HG02938 (cell line): ENCODE data around the gene NXPH2.
"Not testable (repeated sequence)": the region's sequence is repeated elsewhere in the genome, so short reads cannot be mapped to it uniquely, and the experiment has no call there.

Source experiments
- ATAC-seq: cut with Tn5 transposase; IDR thresholded peaks from one replicate; pipeline ENCODE4 v1.9.1; 2021; ENCODE audit warnings: mild to moderate bottlenecking, moderate library complexity; ENCODE audit not compliant: unreplicated experiment

NXPH2 gene

DNA sequence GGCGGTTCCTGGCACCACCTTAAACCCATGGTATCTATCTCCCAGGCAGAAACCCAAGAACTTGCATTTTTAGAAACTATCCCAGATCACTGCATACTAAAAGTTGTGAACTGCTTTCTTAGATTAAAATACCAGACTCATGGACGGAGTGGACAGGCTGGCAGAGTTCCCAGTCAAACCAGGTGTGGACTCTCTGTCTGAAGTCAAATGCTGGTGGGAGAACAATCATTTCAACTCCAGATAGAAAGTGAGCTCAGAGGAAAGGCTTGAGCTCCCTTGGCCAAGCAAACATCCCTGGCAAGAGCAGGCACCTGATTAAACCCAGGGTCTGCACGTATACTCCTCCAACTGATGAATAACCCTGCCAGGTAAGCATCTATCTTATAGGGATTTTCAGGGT, 19.5 kb downstream of the NXPH2 start:
- no peak for ATAC-seq

DNA sequence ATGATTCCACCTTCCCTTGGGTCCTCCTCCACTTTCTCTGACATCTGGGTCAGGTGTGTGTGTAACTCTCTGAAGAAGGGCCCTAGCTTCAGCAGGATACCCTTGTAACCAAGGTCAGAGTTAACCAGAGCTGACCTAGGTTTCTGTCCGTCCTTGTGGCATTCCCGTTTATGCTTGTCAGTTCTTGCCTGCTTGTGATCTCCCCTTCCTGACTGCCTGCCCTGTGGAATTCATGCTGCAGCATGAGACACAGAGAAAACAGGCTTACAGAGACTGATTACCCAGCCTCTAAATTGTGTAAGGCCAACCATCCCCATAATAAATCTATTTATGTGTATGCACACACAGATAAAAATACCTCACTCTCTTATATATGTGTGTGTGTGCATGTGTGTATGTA, 22.8 kb downstream of the NXPH2 start:
- no peak for ATAC-seq

DNA sequence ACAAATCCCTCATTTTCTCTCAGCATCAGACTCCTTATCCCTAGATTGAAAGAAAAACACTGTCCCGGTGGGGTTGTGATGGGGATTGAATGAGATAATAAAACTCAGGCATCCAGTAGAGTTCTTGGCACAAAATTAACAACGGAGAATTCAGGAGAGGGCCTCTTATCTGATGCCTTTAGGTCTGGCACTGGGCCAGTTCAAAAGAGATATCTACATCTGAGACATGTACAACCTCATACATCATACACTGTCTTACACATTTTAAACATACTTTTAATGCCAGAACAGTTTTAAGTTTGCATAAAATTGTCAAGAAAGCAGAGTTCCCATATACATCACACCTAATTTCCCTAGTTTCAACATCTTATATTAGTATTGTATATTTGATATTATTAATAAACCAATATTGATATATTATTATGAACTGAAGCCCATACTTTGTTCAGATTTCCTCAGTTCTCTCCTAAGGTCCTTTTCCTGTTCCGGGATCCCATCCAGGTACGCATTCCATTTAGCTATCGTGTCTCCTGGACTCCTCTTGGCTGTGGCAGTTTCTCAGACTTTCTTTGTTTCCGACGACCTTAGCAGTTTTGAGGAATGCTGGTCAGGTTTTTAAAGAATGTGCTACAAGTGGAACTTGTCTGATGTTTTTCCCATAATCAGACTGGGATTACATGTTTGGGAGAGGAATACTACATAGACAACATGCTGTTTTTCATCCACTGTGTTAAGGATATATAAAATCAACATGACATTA, 27.8 kb downstream of the NXPH2 start:
- ATAC-seq: no peak

DNA sequence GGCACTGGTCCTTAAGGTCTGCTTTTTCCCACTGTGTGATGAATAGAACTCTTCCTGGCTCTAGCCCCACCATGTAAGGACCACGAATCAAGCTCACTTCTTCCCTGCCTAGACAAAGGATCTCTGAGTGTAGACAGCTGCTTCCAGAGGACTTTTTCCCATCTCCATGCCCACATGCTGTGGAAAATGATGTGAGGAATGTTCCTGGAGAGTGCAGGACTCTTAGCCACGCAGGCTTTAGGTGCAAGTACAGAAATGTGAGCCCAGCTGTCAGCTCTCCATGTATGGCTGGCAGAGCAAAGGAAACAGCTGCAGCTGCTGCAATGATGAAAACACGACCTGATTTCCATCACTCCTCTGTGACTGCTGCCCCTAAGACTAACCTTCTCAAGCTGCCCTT, 35.5 kb downstream of the NXPH2 start:
- no peak for ATAC-seq

DNA sequence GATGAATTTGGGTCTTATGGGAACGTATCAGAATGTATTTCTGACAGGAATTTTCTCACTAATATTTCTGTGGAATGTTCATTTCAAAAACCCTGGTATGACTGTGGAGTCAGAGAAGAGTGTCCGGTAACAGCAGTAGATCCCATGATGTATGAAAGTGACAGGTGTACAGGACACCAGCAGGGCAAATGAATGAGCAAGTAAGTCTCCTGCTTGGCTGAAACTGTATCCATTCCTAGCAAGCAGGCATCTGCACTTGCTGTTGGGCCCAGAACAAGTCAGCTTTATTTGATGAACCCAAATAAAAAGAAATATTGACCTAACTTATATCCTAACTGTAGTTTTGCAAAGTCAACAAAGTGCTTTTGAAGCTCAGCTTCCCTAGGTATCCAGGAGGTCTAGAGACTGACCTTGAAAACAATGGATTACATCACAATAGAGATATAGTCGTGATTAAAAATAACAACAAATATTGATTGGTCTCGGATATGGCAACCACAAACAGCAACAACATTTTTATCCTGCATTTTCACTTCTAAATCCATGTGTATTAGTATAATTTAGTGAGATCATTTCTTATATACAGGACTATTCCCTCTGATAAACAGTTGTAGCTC, 37.6 kb downstream of the NXPH2 start:
- no peak for ATAC-seq

DNA sequence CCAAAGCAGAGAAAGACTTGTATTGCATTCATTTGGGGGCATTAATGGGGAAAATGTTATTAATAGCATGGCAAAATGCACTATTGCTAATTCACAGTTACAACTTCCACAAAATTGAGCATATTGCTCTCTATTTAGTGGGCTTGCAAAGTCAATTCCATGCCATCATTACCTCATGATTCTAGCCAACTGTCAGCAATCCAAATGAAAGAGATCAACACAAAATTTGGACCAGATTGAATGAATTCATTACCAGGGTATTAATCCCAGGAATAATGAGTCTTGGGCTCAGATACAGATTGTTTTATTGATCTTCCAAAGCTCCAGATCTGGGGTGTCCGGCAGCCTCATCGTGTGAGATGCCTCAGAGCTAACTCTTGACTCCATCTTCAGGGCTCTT, 38.3 kb downstream of the NXPH2 start:
- ATAC-seq: no peak

DNA sequence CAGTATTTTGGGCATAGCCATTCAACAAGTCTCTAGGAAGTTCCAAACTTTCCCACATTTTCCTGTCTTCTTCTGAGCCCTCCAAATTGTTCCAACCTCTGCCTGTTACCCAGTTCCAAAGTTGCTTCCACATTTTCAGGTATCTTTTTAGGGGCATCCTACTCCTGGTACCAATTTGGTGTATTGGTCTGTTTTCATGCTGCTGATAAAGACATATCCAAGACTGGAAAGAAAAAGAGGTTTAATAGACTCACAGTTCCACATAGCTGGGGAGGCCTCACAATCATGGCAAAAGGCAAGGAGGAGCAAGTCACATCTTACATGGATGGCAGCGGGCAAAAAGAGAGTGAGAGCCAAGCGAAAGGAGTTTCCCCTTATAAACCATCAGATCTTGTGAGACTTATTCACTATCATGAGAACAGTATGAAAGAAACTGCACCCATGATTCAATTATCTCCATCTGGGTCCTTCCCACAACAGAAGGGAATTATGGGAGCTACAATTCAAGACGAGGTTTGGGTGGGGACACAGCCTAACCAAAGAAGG, 43.1 kb downstream of the NXPH2 start:
- not testable (repeated sequence) for ATAC-seq

DNA sequence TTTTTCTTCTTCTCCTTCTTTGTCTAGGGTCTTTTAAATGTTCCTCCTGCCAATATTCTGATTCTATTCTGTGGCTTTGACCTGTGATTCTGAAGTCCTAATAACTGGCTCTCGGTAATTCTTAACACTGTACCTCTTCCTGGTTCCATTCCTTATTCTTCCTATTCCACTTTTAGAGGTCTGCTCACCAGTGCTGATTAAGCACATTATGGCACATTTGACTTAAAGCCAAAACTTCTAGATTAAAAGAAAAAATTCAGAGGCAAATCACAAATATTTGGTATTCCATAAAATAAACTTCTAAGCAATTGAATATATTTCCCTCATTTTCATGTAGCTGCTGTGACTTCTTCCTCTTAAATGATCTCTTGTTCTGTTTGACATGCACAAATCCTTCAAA, 47.5 kb downstream of the NXPH2 start:
- ATAC-seq: no peak

DNA sequence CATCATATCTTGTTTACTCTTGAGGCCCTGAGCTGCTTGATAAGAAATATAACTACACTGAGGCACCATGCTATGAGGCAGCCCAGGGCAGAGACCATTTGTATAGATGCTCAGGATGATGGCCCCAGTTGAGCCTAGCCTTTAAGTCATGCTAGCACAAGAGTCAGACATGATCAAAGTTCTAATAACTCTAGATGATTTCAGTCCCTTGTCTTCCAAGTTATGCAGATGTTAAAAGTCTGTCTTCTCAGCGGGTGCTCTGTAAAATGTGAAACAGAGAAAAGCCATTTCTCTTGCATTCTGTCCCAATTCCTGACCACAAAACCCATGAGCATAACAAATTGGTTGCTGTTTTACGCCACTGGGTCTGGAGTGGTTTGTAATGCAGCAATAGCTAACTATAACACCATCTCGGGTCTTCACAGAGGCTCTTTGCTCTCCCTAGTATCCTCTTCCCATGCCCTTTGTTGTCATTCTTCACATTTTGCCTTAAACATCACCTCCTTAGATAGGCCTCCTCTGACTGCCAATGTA, 49.6 kb downstream of the NXPH2 start:
- ATAC-seq: peak; percentile 79

DNA sequence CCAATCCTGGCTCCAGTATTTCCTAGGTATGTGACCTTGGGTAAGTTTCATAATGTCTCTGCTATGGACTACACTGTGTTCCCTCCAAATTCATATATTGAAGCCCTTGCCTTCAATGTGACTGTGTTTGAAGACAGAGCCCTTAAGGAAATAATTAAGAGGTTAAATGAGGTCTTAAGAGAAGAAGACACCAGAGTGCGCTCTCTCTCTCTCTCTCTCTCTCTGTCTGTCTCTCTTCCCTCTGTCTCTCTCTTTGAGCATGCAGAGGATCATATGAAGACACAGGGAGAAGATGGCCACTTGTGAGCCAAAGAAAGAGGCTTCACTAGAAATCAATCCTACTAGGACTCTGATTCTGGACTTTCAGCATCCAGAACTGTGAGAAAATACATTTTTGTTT, 52.2 kb downstream of the NXPH2 start:
- ATAC-seq: no peak

DNA sequence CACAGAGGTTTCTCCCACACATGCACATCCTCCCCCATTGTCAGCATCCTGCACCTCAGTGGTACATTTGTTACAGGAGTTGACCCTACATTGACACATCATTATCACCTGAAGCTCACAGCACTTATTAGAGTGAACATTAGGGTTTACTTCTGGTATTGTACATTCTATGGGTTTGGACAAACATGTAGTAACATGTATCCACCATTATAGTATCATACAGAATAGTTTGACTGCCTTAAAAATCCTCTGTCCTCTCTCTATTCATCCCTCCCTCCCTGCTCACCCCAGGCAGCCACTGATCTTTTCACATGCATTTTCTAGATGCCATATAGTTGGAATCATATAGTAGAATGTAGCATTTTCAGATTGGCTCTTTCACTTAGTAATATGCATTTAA, 53.5 kb downstream of the NXPH2 start:
- ATAC-seq: no peak

DNA sequence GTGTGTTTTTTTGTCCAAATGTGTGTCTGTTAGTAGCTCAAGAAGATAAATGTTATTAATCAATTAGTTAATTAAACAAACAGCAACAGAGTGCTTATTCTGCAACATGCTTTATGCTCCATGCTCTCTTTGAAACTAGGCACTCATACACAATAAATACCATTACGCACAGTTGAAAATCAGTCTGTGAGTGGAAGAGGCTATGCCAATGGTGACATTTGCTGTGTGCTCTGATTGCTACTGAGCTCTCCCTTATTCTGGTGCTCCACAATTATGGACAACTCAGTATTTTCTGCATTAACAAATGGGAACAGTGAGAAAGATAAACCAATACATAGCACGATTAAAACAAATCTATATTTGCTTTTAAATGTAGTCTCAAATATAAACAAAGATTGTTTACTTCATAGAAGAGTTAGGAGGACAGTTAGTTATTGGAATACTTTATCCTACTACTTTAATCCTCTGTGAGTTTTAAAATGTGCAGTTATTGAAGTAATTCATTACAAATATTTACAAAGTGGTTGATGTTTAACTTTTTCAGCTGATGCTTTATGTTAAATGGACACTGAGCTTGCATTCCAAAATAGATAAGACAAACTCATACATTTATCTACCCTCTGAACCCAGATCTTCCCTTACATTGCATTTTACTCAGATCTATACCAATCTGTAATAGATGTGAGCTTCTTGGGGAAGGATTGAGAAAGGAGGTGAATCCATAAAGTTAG, 55.3 kb downstream of the NXPH2 start:
- ATAC-seq: no peak

DNA sequence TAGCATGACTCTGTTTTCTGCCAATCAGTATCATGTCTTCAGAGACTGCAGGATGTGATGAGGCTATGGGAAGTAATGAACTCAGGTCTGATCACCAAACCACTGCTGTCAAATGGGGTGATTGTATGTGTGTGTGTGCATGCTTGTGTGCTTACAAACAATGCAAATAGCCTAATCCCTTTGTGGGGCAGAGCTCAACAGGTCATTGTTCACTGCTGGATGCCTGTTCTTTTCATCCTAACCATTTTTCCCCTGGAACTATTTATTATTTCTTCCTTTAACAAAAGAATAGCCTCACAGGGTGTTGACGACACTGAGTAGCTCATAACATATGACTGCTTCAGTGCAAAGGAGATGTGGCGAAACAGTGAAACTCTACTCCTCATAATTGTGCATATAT, 55.9 kb downstream of the NXPH2 start:
- no peak for ATAC-seq

DNA sequence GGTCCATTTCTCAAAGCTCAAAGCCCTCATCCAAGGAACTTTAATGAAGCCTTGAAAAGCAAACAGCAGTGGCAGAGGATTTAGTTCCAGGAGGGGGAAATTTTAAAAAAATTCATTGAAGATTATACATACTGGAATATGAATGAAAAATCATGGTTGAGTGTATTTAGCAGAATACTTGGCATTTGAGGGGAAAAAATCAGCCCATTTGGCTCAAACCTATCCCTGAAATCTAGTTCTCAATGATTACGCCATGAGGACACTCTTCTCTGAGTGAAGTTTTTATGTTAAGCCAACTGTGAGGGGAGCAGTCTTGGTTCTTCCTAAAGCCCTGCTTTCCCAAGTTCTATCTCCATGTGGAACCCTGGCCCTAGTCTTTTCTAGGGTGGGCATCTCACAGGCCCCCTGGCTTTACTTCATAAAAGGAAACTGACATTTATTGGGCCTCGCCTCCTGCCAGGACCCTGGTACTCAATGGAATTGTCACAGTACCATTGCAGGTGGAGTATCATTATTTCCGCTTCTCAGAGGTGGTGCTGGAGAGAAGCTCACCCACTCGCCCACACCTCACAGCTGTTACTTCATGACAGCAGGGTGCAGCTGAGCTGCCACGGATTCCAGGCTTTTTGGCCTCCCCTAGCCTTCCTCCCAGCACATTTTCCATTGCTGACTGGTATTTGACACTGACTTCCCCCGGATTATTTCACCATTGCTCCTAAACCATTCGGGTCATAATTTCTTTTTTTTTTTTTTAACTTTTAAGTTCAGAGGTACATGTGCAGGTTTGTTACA, 56.8 kb downstream of the NXPH2 start:
- ATAC-seq: no peak

DNA sequence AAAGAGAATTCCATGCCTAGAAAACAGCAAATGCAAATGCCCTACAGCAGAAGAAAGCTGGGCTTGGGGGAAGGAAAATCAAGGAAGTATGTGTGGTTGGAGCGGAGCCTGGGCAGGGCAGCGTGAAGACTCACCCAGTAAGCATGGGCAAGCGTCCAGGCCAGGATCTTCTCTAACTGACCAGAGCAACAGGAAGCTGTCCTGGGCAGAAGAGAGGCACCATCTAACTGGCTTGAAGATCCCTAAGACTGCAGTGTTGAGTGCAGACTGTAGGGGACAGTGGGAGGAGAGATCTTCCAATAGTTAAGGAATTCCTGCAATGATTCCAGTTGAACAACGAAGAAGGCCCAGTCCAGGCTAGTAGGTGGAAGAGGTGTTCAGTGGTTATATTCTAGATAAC, 57.9 kb downstream of the NXPH2 start:
- no peak for ATAC-seq

DNA sequence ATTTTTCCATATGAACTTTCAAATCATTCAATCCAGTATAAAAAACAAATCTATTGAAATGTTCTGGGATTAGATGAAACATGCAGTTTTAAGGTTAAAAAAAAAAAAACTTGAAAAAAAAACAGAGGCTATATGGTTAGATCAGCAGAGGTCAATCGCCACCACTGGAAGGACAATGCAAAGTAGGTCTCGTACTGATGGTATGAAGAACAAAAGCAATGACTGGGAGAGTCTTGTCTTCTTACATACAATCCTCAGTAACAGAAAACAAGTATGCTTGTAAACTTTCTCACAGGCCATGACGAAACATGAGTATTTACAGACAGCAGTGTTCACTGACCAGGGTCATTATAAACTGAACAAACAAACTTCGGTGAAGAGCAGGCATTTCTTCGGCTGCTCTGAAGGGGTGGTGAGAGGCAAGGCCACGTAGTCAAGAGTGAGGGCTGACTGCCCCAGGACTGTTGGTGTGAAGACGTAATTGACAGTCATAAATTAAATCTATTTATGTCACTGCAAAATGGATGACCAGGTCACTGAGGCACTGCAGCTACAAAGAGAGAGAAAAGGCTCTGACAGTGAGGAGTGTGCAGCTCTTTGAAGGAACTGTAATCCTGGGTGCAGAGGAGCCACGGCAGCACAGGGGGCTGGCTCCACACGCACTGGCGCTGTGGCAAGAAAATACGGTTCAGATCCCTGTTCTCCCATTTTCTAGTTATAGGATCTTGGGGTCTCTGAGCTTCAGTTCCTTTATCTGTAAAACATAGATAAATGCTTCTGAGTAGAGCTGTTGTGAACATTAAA, 60.0 kb downstream of the NXPH2 start:
- no peak for ATAC-seq

DNA sequence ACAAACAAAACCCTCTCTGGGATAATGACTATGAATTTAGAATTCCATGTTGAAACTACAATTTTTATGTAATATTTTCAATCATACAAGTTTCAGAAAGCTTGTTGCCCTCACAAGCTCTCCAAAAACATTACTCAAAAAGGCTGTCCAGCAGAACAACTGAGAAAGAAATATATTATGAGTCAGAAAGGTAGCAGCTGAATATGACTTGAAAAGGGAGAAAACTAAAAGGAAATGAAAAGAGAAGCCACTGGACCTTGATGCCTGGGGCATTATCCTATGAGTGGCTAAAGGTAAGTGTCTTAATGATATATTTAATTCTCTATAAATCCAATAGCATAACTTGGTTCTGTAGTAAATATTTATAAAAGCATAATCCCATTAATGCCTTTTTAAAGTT, 61.8 kb downstream of the NXPH2 start:
- ATAC-seq: peak; percentile 64

DNA sequence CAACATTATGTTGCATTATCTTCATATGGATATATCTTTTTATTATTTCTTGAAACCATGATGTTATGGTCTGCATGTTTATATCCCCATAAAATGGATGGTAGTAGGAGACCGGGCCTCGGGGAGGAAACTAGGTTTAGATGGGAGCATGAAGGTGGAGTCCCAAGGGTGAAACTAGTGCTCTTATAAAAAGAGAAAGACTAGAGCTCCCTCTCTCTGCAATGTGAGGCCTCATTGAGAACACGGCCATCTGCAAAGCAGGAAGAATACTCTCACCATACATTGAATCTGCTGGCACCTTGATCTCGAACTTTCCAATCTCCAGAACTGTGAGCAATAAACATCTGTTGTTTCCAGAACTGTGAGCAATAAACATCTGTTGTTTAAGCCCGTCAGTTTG, 64.0 kb downstream of the NXPH2 start:
- ATAC-seq: no peak

DNA sequence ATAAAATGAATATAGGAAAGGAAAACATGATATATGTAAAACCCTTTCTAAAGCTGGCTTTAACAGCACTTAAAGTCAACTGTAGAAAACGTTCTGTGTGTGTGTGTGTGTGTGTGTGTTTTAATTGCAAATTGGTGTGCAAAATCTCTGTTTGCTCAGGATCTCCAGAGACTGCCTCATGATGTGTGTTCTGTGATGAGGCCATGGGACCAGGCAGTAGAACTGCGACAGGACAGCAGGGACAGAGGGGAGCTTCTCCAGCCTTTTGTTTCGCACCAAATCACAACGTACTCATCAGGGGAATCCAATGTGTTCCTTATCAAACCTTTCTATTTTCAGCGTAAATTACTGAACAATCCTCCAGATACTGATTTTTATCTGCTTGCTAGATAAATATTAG, 66.7 kb downstream of the NXPH2 start:
- no peak for ATAC-seq

DNA sequence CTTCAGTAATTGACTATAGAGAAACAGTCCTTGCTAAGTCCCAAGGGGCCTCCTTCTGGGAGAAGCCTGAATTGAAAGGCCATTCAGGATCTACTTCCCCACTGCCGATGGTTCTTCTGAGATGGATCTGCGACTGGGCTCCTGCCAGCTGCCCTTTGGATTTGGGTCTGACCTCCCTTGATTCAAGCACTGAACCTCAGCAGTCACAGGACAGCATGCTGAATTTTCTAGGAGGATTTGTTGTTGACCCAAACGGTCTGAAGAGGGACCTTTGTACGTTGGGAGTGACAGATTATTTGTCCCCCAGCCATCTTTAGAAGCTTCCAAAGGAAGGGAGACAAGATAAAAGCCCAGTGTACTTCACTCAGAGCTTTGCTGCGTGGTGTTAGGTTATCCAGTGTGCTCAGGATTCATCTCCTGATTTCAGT, 67.1 kb downstream of the NXPH2 start:
- ATAC-seq: no peak
